GM12801 (cell line): ENCODE data around the gene PPP6R1.

ENCODE experiments used
- CTCF ChIP-seq: IDR thresholded peaks from one replicate; pipeline ENCODE4 v1.5.1; 2011; ENCODE audit warnings: control low read depth; ENCODE audit not compliant: insufficient read length; ENCODE audit errors: extremely low read depth

Gene PPP6R1

GRCh38 chr19:55262359-55262758 lies 3.5 kb upstream of the PPP6R1 start:
- no peak for TF ChIP-seq CTCF

DNA sequence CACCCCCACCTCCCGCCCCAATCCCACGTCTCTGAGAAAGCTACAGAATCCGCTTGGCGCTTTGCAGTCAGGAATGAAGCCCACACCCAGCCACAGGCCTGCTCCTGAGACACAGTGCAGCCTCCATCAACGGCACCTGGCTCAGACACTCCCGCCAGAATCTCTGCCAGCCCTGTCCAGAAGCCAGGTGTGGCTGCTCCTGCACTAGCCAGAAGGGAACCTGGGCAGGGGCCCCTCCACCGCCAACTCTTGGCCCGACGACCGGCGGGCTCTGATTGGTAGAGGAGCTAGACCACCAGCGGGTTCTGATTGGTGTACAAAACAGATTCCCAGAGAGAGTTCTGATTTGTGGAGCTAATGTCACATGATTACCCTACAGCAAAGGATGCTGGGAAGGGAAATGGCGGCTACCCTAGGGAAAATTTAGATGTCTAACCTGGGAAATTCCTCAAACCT lies 2.9 kb upstream of the PPP6R1 start:
- no peak for TF ChIP-seq CTCF

- no peak for TF ChIP-seq CTCF
These were observed 858 bp upstream of the PPP6R1 start for GRCh38 chr19:55259540-55260210.

DNA sequence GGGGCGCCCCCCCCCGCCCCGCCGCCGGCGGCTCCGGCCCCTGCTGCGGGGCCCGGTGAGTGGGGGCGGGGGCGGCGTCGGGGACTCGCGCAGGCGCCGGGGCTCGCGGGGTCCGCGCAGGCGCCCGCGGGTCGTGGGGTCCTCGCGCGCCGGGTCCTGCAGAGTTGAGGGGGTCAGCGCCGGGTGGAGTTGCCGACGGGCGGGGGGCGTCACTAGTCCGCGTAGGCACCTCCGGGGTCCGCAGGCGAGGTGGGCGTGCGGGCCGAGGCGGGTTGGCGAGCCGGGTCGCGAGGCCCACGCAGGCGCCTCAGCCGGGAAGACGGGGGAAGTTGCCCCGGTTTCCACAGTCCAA lies 365 bp downstream of the PPP6R1 start:
- no peak for TF ChIP-seq CTCF

GRCh38 chr19:55257461-55258420 lies 1.1 kb downstream of the PPP6R1 start:
- TF ChIP-seq CTCF: no peak

DNA sequence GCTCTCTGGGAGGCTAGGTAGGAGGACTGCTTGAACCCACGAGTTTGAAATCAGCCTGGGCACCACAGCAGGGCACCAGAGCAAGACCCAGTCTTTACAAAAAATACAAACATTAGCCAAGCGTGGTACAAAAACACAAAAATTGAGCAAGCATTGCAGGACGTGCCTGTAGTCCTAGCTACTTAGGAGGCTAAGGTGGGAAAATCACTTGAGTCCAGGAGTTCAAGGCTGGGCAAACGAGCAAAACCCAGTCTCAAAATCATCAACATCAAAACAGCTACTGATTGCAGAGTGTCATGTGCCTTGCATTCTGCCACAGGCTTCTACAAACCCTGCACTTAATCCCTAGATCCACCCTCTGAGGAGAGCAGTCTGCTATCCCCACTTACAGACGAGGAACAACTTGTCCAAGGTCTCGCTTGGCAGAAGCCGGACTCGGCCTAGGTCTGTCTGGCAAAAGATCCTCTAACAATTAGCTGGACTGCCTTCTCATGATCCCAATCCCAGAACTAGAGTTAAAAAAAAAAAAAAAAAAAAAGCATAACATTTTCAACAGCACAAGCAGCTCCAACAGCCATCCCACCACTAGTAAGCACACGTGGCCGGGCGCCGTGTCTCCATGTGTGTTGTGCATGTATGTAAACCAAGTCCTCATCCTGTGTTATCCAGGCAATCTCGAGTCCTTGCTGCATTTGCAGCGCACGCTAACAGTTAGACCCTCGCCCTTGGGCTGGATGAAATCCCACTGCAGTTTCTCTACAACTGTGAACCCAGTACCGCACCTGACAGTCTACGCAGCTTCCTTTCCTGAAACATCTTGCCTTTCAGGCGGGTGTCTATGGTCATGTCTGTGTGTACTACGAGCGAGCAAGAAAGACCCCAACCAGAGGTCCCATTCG lies 2.0 kb downstream of the PPP6R1 start:
- no peak for TF ChIP-seq CTCF
